Measurements from ENCODE around the gene CFAP46. TPM values are rescaled to one million over a fixed set of nuclear protein-coding genes. Genes with fewer than 3 reads are reported as not detected.

CFAP46 gene
- total RNA-seq, 1 donor from 2014 or later = 15.4 TPM

DNA sequence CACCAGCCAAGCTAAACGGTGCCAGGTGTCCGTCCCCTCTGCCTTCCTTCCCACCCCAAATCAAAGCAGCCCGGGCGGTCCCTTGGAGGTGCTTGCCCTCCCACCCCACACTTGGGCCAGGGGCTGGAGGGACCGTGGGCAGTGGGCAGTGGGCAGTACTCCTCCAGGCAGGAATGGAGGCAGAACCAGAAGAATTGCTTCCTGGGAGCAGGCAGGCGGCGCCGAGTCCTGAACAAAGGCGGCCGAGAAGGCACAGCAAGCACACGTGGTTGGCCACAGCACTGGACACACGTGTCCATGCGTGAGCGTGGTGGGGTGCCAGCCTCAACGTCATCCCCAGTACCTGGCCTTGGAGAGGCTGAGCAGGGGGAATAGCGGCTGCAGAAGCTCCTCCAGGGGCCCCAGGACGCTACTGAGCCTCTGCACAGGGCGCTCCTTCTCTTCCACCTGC is 108.0 kb downstream of the CFAP46 start:
- H3K36me3 Mint-ChIP-seq (ENCODE audit: insufficient read depth) = no peaks in the 10 kb centered on the region
- no peak overlapping the region for H3K4me3 Mint-ChIP-seq (ENCODE audit: low read depth)
- no peak for DNase-seq (ENCODE audit: low spot score, unreplicated experiment)
- H3K27ac Mint-ChIP-seq = no peak overlapping the region
- peaks cover 29% of the 10 kb centered on the region for H3K27me3 Mint-ChIP-seq
- TF ChIP-seq, protein P1, sequence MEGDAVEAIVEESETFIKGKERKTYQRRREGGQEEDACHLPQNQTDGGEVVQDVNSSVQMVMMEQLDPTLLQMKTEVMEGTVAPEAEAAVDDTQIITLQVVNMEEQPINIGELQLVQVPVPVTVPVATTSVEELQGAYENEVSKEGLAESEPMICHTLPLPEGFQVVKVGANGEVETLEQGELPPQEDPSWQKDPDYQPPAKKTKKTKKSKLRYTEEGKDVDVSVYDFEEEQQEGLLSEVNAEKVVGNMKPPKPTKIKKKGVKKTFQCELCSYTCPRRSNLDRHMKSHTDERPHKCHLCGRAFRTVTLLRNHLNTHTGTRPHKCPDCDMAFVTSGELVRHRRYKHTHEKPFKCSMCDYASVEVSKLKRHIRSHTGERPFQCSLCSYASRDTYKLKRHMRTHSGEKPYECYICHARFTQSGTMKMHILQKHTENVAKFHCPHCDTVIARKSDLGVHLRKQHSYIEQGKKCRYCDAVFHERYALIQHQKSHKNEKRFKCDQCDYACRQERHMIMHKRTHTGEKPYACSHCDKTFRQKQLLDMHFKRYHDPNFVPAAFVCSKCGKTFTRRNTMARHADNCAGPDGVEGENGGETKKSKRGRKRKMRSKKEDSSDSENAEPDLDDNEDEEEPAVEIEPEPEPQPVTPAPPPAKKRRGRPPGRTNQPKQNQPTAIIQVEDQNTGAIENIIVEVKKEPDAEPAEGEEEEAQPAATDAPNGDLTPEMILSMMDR (IDR thresholded peaks at IDR 0.05; ENCODE audit: unreplicated experiment) = no peak
- peaks cover 6% of the 10 kb centered on the region for H3K4me1 Mint-ChIP-seq (ENCODE audit: low read depth)
- H3K9me3 Mint-ChIP-seq (ENCODE audit: low read depth) = no peaks in the 10 kb centered on the region

DNA sequence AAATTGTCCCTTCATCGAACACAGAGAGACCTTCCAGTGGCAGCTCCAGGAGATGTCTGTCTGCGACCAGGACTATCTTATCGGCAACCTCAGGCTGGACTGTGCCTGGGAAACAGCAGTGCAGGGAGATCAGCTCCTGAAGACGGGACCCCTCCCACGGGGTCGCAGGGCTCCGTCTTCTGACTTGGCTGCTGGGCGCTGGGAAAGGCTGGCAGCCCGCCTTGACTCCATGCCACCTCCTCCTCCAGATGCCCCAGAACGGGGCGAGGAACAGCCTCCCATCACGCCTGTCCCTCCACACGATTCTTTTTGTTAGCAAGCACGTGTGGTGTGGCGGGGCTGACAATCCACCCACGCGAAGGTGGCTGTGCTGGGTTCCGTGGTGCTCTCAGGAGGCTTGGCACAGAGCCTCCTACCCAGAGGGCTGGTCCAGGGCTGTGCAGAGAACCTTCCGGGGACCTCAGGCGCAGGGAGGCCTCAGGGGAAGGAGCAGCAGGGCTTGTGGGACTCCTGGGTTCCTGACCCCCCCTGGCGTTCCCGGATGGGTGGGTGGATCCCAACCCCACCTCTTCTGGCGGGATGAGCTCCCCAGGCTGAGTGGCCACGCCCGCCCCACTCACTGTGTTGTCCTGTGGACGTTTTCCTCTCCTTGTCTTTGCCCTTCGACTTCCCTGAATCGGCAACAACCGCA is 108.8 kb downstream of the CFAP46 start:
- Mint-ChIP-seq H3K27me3 (peaks cover 25% of the 10 kb centered on the region), H3K36me3 (ENCODE audit: insufficient read depth) (no peaks in the 10 kb centered on the region), H3K4me3 (ENCODE audit: low read depth) (no peak overlapping the region), H3K27ac (no peak overlapping the region), H3K4me1 (ENCODE audit: low read depth) (peaks cover 6% of the 10 kb centered on the region), H3K9me3 (ENCODE audit: low read depth) (no peaks in the 10 kb centered on the region)
- DNase-seq (ENCODE audit: low spot score, unreplicated experiment) = no peak
- TF ChIP-seq, protein P1 (IDR thresholded peaks at IDR 0.05; ENCODE audit: unreplicated experiment) = no peak

DNA sequence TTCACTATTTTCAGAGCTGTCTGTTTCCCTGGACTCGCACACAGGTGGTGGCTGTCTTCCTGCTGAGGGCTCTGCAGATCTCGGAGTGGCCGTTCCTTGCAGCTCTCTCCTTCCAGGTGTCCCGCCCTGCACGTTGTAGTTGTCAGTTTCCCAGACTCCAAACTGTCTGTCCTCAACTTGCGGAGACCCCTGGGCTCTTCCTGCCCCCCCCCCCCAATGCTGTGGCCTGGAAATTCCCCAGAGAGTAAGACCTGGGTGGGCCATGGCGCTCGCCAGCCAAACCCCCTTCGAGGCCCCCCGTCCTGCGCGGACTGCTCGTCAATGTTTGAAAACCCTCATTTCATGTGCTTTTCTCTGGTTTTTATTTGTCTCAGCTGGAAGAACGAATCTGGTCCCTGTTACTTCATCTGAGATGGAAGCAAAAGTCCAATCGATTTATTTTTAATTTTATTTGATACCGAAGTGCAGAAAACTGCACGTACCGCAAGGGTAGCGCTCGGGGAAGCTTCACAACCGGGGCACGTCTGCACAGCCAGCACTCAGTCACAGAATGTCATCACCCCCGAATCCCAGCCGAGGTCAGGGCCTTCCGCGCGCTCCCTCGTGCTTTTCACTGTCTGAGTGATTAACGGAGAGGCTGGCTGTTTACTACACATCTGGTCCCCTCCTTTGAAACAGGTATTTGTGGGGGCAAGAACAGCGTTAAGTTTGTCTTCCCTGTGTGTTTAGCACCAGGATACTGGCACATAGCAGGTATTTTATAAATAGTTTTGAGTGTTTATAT is 110.0 kb downstream of the CFAP46 start:
- H3K4me1 Mint-ChIP-seq (ENCODE audit: low read depth) = peaks cover 6% of the 10 kb centered on the region
- no peak overlapping the region for H3K27ac Mint-ChIP-seq
- TF ChIP-seq, protein P1 (IDR thresholded peaks at IDR 0.05; ENCODE audit: unreplicated experiment) = no peak
- H3K36me3 Mint-ChIP-seq (ENCODE audit: insufficient read depth) = no peaks in the 10 kb centered on the region
- no peak overlapping the region for H3K4me3 Mint-ChIP-seq (ENCODE audit: low read depth)
- DNase-seq (ENCODE audit: low spot score, unreplicated experiment) = no peak
- peaks cover 8% of the 10 kb centered on the region for H3K9me3 Mint-ChIP-seq (ENCODE audit: low read depth)
- H3K27me3 Mint-ChIP-seq = peaks cover 34% of the 10 kb centered on the region

DNA sequence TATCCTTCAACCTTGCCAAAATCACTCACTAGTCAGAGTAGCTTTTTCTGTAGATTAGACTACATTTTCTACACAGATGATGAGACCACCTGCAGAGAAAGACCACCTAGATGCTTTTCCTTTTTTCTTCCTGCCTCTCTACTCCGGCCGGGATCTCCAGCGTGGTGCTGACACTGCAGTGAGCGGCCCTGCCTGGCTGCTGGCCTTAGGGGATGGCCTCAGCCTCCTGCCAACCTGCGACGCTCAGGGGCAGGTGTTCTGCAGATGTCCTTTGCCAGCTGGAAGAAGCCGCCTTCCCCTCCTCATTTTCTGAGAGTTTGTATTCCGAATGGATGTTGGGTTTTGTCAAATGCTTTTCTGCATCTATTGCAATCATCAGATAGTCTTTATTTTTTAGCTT is 113.0 kb downstream of the CFAP46 start:
- DNase-seq (ENCODE audit: low spot score, unreplicated experiment) = no peak
- Mint-ChIP-seq H3K36me3 (ENCODE audit: insufficient read depth) (peaks cover 2% of the 10 kb centered on the region), H3K4me1 (ENCODE audit: low read depth) (no peaks in the 10 kb centered on the region), H3K4me3 (ENCODE audit: low read depth) (no peak overlapping the region), H3K27me3 (peaks cover 34% of the 10 kb centered on the region), H3K9me3 (ENCODE audit: low read depth) (peaks cover 8% of the 10 kb centered on the region), H3K27ac (no peak overlapping the region)
- TF ChIP-seq, protein P1 (IDR thresholded peaks at IDR 0.05; ENCODE audit: unreplicated experiment) = no peak

DNA sequence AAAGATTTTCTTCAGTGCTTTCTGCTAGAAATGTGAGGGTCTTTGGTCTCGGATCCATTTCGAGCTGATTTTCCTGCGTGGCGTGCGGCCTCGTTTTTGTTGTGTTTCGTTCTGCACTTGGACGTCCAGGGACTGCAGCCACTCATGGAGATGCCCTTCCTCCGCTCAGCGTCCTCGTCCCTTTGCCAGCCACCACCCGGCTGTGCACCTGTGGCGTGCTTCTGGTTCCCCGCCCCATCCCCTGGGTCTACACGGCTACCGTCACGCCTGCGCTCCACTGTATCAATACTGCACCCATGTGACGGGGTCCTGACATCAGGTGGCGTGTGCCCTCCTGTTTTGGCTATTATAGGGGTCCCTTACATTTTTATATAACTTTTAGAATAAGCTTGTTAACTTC is 113.7 kb downstream of the CFAP46 start:
- DNase-seq (ENCODE audit: low spot score, unreplicated experiment) = no peak
- H3K27me3 Mint-ChIP-seq = peaks cover 34% of the 10 kb centered on the region
- no peak overlapping the region for H3K27ac Mint-ChIP-seq

More for the DNA sequence above, 113.7 kb downstream of the CFAP46 start:
- Mint-ChIP-seq H3K9me3 (ENCODE audit: low read depth) (peaks cover 8% of the 10 kb centered on the region), H3K36me3 (ENCODE audit: insufficient read depth) (peaks cover 2% of the 10 kb centered on the region), H3K4me3 (ENCODE audit: low read depth) (no peak overlapping the region), H3K4me1 (ENCODE audit: low read depth) (no peaks in the 10 kb centered on the region)
- TF ChIP-seq, protein P1 (IDR thresholded peaks at IDR 0.05; ENCODE audit: unreplicated experiment) = no peak
